Neural cell (in vitro differentiated cells): Measurements from ENCODE around the gene CTNNB1. TPM values are rescaled to one million over a fixed set of nuclear protein-coding genes. Genes with fewer than 3 reads are reported as not detected.

ENCODE experiments used
- H2AFZ ChIP-seq: fragments of 200-600, 300-800 bp; sonication (generic), shearing (Covaris generic); 2 replicates; pipeline ENCODE4 v1.6.0; 2014; ENCODE audit warnings: low read depth, mild to moderate bottlenecking, antibody characterized with exemption, low read length, moderate library complexity
- H3F3A ChIP-seq: fragments of 200-600 bp; shearing (Covaris generic); 2 replicates; pipeline ENCODE4 v1.6.1; 2016; ENCODE audit warnings: mild to moderate bottlenecking, moderate library complexity, mixed read lengths, antibody characterized with exemption, low read length; ENCODE audit not compliant: insufficient read depth, poor library complexity, severe bottlenecking
- H3K27ac ChIP-seq: fragments of 200-600, 300-800 bp; sonication (generic), shearing (Covaris generic); 2 replicates; pipeline ENCODE4 v1.5.1; 2014; ENCODE audit warnings: mild to moderate bottlenecking, low read length, moderate library complexity
- H3K27me3 ChIP-seq: fragments of 300-800, 200-600 bp; sonication (generic), shearing (Covaris generic); 2 replicates; pipeline ENCODE4 v1.6.0; 2014; ENCODE audit warnings: mild to moderate bottlenecking, low read depth, low read length, moderate library complexity; ENCODE audit not compliant: insufficient read depth
- H3K36me3 ChIP-seq: fragments of 300-800, 200-600 bp; sonication (generic), shearing (Covaris generic); 2 replicates; pipeline ENCODE4 v1.5.1; 2014; ENCODE audit warnings: mild to moderate bottlenecking, antibody characterized with exemption, low read length, moderate library complexity; ENCODE audit not compliant: insufficient read depth
- H3K4me2 ChIP-seq: fragments of 300-800, 200-600 bp; sonication (generic), shearing (Covaris generic); 2 replicates; pipeline ENCODE4 v1.6.0; 2014; ENCODE audit warnings: mild to moderate bottlenecking, low read length
- H3K4me3 ChIP-seq: fragments of 300-800, 200-600 bp; sonication (generic), shearing (Covaris generic); 2 replicates; pipeline ENCODE4 v1.5.1; 2014; ENCODE audit warnings: mild to moderate bottlenecking, low read length, moderate library complexity
- H3K79me2 ChIP-seq: fragments of 200-600 bp; shearing (Covaris generic); replicated peaks from 2 replicates; pipeline ENCODE4 v1.6.0; 2014; ENCODE audit warnings: mild to moderate bottlenecking, low read length, moderate library complexity; ENCODE audit not compliant: insufficient read depth
- H3K9ac ChIP-seq: fragments of 300-800, 200-600 bp; sonication (generic), shearing (Covaris generic); 2 replicates; pipeline ENCODE4 v1.6.1; 2016; ENCODE audit warnings: mild to moderate bottlenecking, low read length, mixed read lengths
- H3K9me2 ChIP-seq: fragments of 200-600 bp; shearing (Covaris generic); 2 replicates; pipeline ENCODE4 v1.6.1; 2016; ENCODE audit warnings: mild to moderate bottlenecking, low read length, mixed read lengths; ENCODE audit not compliant: insufficient read depth
- H3K9me3 ChIP-seq: fragments of 200-600, 300-800 bp; sonication (generic), shearing (Covaris generic); 2 replicates; pipeline ENCODE4 v1.6.1; 2016; ENCODE audit warnings: mild to moderate bottlenecking, mixed run types, low read length, moderate library complexity, mixed read lengths
- H4K20me1 ChIP-seq: fragments of 200-600 bp; shearing (Covaris generic); 2 replicates; pipeline ENCODE4 v1.6.1; 2016; ENCODE audit warnings: mild to moderate bottlenecking, mixed run types; ENCODE audit not compliant: insufficient read depth
- CTCF ChIP-seq: fragments of 450-650 bp; IDR thresholded peaks from 2 replicates; pipeline ENCODE4 v1.5.1; 2014; ENCODE audit warnings: antibody characterized with exemption, mild to moderate bottlenecking, moderate library complexity; ENCODE audit not compliant: poor library complexity, severe bottlenecking
- EP300 ChIP-seq: fragments of 450-650 bp; conservative IDR thresholded peaks from 2 replicates; pipeline ENCODE4 v1.6.1; 2014; ENCODE audit warnings: antibody characterized with exemption, mild to moderate bottlenecking, moderate library complexity; ENCODE audit not compliant: poor library complexity, severe bottlenecking
- EZH2 ChIP-seq: fragments of 200-600, 300-800 bp; shearing (Covaris generic), sonication (generic); IDR thresholded peaks from 2 replicates; pipeline ENCODE4 v1.6.1; 2014; ENCODE audit warnings: antibody characterized with exemption, low read length, borderline replicate concordance, mild to moderate bottlenecking; ENCODE audit not compliant: insufficient read depth, poor library complexity, severe bottlenecking
- MXI1 ChIP-seq: fragments of 450-650 bp; conservative IDR thresholded peaks from 2 replicates; pipeline ENCODE4 v1.6.1; 2014; ENCODE audit warnings: antibody characterized with exemption, mild to moderate bottlenecking; ENCODE audit not compliant: poor library complexity, severe bottlenecking
- POLR2AphosphoS5 ChIP-seq: IDR thresholded peaks from 2 replicates; pipeline ENCODE4 v1.6.1; 2012
- RAD21 ChIP-seq: fragments of 450-650 bp; conservative IDR thresholded peaks from 2 replicates; pipeline ENCODE4 v1.6.1; 2014; ENCODE audit warnings: antibody characterized with exemption, mild to moderate bottlenecking, moderate library complexity
- REST ChIP-seq: IDR thresholded peaks from 2 replicates; pipeline ENCODE4 v1.6.1; 2012; ENCODE audit warnings: borderline replicate concordance
- SMC3 ChIP-seq: fragments of 450-650 bp; conservative IDR thresholded peaks from 2 replicates; pipeline ENCODE4 v1.6.1; 2014; ENCODE audit warnings: antibody characterized with exemption, mild to moderate bottlenecking, moderate library complexity; ENCODE audit not compliant: poor library complexity
- TAF1 ChIP-seq: IDR thresholded peaks from 2 replicates; pipeline ENCODE4 v1.6.1; 2012; ENCODE audit warnings: low read depth
- polyA plus RNA-seq: library from polyadenylated mRNA; depleted of rRNA; stranded (reverse); fragments of >200 nt; gene quantifications from 2 replicates; pipeline ENCODE4 v1.2.3, GENCODE V29; 2014

The CTNNB1 gene
- polyA plus RNA-seq, 1 donor from 2014 or later: 317 TPM

GRCh38 chr3:41176596-41176995 lies 22.7 kb upstream of the CTNNB1 start:
- H2AFZ ChIP-seq: no peak overlapping the region
- no peaks in the 10 kb centered on the region for H3F3A ChIP-seq
- no peaks in the 10 kb centered on the region for H3K79me2 ChIP-seq
- H3K9me2 ChIP-seq: no peaks in the 10 kb centered on the region
- H3K9me3 ChIP-seq: no peaks in the 10 kb centered on the region
- H3K9ac ChIP-seq: no peak overlapping the region
- H3K27ac ChIP-seq: no peak overlapping the region
- H3K36me3 ChIP-seq: no peaks in the 10 kb centered on the region
- H3K4me3 ChIP-seq: no peak overlapping the region
- TF ChIP-seq SMC3: no peak
- TF ChIP-seq MXI1: no peak
- TF ChIP-seq REST: no peak
- no peak for TF ChIP-seq CTCF
- no peak for TF ChIP-seq EZH2
- no peak for TF ChIP-seq TAF1
- TF ChIP-seq EP300: no peak
- TF ChIP-seq POLR2AphosphoS5: no peak
- TF ChIP-seq RAD21: no peak
- no peak overlapping the region for H3K4me2 ChIP-seq
- H4K20me1 ChIP-seq: no peaks in the 10 kb centered on the region
- H3K27me3 ChIP-seq: no peaks in the 10 kb centered on the region

- no peak overlapping the region for H3K4me3 ChIP-seq
- no peaks in the 10 kb centered on the region for H3K36me3 ChIP-seq
- no peaks in the 10 kb centered on the region for H3K27me3 ChIP-seq
- H3K9me3 ChIP-seq: no peaks in the 10 kb centered on the region
- H3K27ac ChIP-seq: no peak overlapping the region
- TF ChIP-seq MXI1 (no peak), REST (no peak), SMC3 (no peak), CTCF (no peak), POLR2AphosphoS5 (no peak), TAF1 (no peak), RAD21 (no peak), EP300 (no peak), EZH2 (no peak)
- no peaks in the 10 kb centered on the region for H4K20me1 ChIP-seq
- no peaks in the 10 kb centered on the region for H3F3A ChIP-seq
- no peaks in the 10 kb centered on the region for H3K79me2 ChIP-seq
- H3K4me2 ChIP-seq: no peak overlapping the region
- no peak overlapping the region for H2AFZ ChIP-seq
- no peaks in the 10 kb centered on the region for H3K9me2 ChIP-seq
- no peak overlapping the region for H3K9ac ChIP-seq
These were observed 20.7 kb upstream of the CTNNB1 start for GRCh38 chr3:41178576-41178975.
